Measurements from ENCODE around the gene CHCHD10.
A peak's percentile ranks its signal among the peaks of the same experiment; 100 is the strongest.
"Not testable (repeated sequence)": the region's sequence is repeated elsewhere in the genome, so short reads cannot be mapped to it uniquely, and the experiment has no call there.

CHCHD10 gene

GRCh38 chr22:23751441-23751996 is 16.3 kb downstream of the CHCHD10 start:
- no peak for DNase-seq (ENCODE audit: low read depth in 2 of 3, low spot score in 2 of 3)

- DNase-seq (ENCODE audit: low read depth in 2 of 3, low spot score in 2 of 3) = peak; percentile 58 to 77 (median 71)
These were observed 16.9 kb downstream of the CHCHD10 start, which contains the start of gene ZNF70 for GRCh38 chr22:23750714-23751440. Gene ZNF70, minus strand, starts transcription at chr22:23751112. Its CDS starts 5,972 bp downstream, at chr22:23745140.

GRCh38 chr22:23750367-23750713 is 17.4 kb downstream of the CHCHD10 start:
- DNase-seq (ENCODE audit: low read depth in 2 of 3, low spot score in 2 of 3) = no peak

- DNase-seq (ENCODE audit: low read depth in 2 of 3, low spot score in 2 of 3) = no peak
These were observed 17.9 kb downstream of the CHCHD10 start for GRCh38 chr22:23749841-23750301.

- DNase-seq (ENCODE audit: low read depth in 2 of 3, low spot score in 2 of 3) = no peak
These were observed 22.0 kb downstream of the CHCHD10 start for GRCh38 chr22:23745791-23746190.

GRCh38 chr22:23744485-23744884 is 23.3 kb downstream of the CHCHD10 start:
- no peak for DNase-seq (ENCODE audit: low read depth in 2 of 3, low spot score in 2 of 3)

- no peak for DNase-seq (ENCODE audit: low read depth in 2 of 3, low spot score in 2 of 3)
These were observed 23.8 kb downstream of the CHCHD10 start for GRCh38 chr22:23744001-23744400.

DNA sequence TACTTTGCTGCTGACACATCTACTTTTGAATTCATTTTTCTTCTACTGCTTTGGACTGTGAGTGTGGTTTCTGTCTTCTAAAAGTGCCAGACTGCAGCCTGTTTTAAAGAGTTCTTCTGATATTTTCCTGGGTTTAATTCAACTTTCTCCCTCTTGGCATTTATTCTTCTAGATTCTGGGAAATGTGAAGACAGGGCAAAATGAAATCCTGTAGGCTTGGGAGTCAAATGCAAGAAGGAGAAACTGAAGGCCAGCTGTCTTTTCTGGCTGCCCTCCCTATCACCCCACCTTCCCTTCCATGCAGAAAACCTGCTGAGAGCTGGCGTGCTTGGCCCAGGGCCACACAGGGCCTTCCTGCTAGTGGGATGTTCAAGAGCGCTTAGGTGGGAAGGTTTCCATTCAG is 24.5 kb downstream of the CHCHD10 start:
- DNase-seq (ENCODE audit: low read depth in 2 of 3, low spot score in 2 of 3) = no peak

GRCh38 chr22:23742505-23743264 is 25.1 kb downstream of the CHCHD10 start:
- no peak for DNase-seq (ENCODE audit: low read depth in 2 of 3, low spot score in 2 of 3)

DNA sequence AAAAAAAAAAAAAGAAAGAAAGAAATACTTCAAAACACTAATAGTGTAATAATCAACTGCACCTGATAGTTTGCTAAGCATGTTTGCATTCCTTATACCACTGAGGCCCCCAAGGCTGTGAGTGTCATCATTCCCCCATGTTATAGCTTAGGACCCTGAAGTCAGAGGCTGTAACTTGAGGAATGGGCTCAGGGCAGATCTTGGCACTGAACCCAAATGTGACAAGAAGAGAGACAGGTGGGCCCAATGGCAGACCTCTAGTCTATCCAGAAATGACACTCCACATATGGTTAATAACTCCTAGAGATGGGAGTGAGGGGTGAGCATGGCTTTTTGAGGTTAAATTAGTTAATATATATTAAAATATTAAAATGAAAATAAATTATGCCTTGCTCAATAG is 30.1 kb downstream of the CHCHD10 start:
- no peak for DNase-seq (ENCODE audit: low read depth in 2 of 3, low spot score in 2 of 3)

DNA sequence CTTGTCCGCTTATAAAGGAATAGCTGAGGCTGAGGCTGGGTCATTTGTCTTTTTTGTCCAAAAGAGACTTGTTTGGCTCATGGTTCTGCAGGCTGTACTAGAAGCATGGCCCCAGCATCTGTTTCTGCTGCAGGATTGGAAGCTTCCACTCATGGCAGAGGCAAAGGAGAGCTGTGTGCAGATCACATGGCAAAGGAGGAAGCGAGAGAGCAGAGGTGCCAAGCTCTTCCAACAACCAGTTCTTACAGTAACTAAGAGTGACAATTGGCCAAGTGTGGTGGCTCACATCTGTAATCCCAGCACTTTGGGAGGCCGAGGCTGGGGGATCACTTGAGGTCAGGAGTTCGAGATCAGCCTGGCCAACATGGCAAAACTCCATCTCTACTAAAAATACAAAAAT is 39.7 kb downstream of the CHCHD10 start:
- not testable (repeated sequence) for DNase-seq (ENCODE audit: low read depth in 2 of 3, low spot score in 2 of 3)

GRCh38 chr22:23722724-23723123 is 45.0 kb downstream of the CHCHD10 start:
- DNase-seq (ENCODE audit: low read depth in 2 of 3, low spot score in 2 of 3) = no peak

- DNase-seq (ENCODE audit: low read depth in 2 of 3, low spot score in 2 of 3) = no peak
These were observed 45.6 kb downstream of the CHCHD10 start for GRCh38 chr22:23722160-23722559.

- no peak for DNase-seq (ENCODE audit: low read depth in 2 of 3, low spot score in 2 of 3)
These were observed 46.9 kb downstream of the CHCHD10 start for GRCh38 chr22:23720855-23721254.

GRCh38 chr22:23718371-23719165 is 49.2 kb downstream of the CHCHD10 start:
- DNase-seq (ENCODE audit: low read depth in 2 of 3, low spot score in 2 of 3) = no peak

DNA sequence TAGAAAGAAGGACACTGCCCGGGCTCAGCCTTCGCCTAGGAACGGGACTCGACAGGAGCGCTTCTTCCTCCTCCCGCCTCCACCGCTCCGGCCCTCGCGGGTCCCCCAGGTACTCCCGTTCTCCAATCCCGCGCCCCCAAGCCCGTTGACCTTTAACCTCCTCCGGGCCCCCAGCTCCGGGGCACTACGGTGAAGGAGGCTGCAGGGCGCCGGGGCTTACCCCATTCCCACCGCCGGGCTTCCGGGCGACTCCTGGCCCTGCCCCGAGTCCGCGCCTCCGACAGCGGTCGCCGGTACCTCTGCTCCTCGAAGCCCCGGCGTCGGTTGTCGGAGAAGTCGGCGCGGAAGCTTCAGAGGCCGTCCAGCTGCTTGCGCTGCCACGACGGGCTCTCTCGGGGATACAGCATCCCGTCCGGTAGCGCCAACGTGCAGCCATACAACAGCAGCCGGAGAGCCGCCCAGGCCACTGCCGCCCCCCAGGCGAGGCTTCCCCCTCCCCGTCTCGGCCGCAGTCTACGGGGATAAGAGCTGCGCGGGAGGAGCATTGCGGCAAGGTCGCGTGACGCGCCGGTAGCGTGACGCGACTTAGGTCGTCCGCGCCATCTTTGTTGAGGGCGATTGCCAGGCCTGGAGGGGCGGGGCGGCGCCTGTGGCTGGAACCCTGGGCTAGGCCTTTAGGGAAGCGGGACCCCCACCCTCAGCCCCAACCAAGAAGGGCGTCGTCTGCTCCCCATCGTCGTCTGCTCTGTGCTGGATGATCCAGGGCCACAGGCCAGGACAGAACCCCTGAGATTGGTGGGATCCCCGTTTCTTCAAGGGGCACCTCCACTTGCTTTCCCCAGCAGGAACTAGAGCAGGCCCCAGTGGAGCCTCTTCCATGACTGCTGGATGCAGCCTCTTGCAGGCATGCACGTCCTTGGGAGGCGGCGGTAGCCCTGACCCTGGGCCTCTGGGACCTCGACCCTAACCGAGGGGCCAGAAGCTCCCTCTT is 50.7 kb downstream of the CHCHD10 start:
- peak; percentile 56 to 75 (median 66) for DNase-seq (ENCODE audit: low read depth in 2 of 3, low spot score in 2 of 3)
